B cell (primary cell): ENCODE measurements around the gene CDK12. TPM values are rescaled to one million over a fixed set of nuclear protein-coding genes. Genes with fewer than 3 reads are reported as not detected.

Experiments
- ATAC-seq: fragments of 200-7000 bp; cut with Tn5 transposase; one replicate; pipeline ENCODE4 v1.10.0; 2021; ENCODE audit warnings: low read depth, mild to moderate bottlenecking, moderate number of reproducible peaks, moderate library complexity
- CTCF ChIA-PET: fragments of 350-600 bp; sonication (Branson Sonifier 250); formaldehyde crosslinking; loops from one replicate; lab custom pipeline; 2021; ENCODE audit warnings: antibody characterized with exemption, inconsistent platforms; lab: Charles Lee
- POLR2A ChIA-PET: fragments of 350-600 bp; sonication (Branson Sonifier 250); formaldehyde crosslinking; loops from one replicate; lab custom pipeline; 2021; ENCODE audit warnings: antibody characterized with exemption; lab: Charles Lee
- DNase-seq: peaks from one replicate; pipeline ENCODE4 v3.0.0; 2013
- H2AFZ ChIP-seq: 2 replicates; pipeline ENCODE4 v1.6.1; 2012; ENCODE audit warnings: mild to moderate bottlenecking, low read depth, low read length; ENCODE audit not compliant: insufficient read depth, poor library complexity, severe bottlenecking
- H3K27ac ChIP-seq, 2 donors: 1 replicate in 1 of 2; 2 replicates in 1 of 2; pipeline ENCODE4 v1.5.1; 2012 to 2013; ENCODE audit warnings: low read length in 2 of 2, mild to moderate bottlenecking in 2 of 2, moderate library complexity in 1 of 2
- H3K27me3 ChIP-seq, 4 experiments: fragments of 200-600 bp in 1 of 4; sonication (generic) in 1 of 4; replicated peaks in 1 of 4; 1 replicate in 2 of 4; 2 replicates in 2 of 4; pipeline versions ENCODE4 v1.6.1 to v1.7.0; 2013 to 2016; ENCODE audit warnings: low read length in 3 of 4, mild to moderate bottlenecking in 2 of 4, mixed read lengths in 1 of 4, moderate library complexity in 1 of 4; ENCODE audit not compliant: insufficient read depth in 4 of 4, control insufficient read depth in 3 of 4; ENCODE audit errors: control extremely low read depth in 1 of 4
- H3K36me3 ChIP-seq, 2 experiments: replicated peaks in 1 of 2; 1 replicate in 1 of 2; 2 replicates in 1 of 2; pipeline versions ENCODE4 v1.6.1 to v1.7.1; 2013; ENCODE audit warnings: low read length in 1 of 2; ENCODE audit not compliant: insufficient read depth in 2 of 2, control insufficient read depth in 1 of 2; ENCODE audit errors: control extremely low read depth in 1 of 2, extremely low read depth in 1 of 2
- H3K4me1 ChIP-seq, 2 donors: fragments of 200-600 bp in 1 of 2; sonication (generic) in 1 of 2; 1 replicate in 1 of 2; 2 replicates in 1 of 2; pipeline versions ENCODE4 v1.5.1 to v1.6.1; 2013 to 2017; ENCODE audit warnings: low read length in 2 of 2; ENCODE audit not compliant: control insufficient read depth in 2 of 2, insufficient read depth in 2 of 2
- H3K4me2 ChIP-seq: replicated peaks from 2 replicates; pipeline ENCODE3; 2012; ENCODE audit warnings: mild to moderate bottlenecking, low read depth, low read length; ENCODE audit not compliant: poor library complexity, severe bottlenecking
- H3K4me3 ChIP-seq, 5 experiments: fragments of 200-600 bp in 1 of 5; sonication (generic) in 1 of 5; 1 replicate in 3 of 5; 2 replicates in 2 of 5; pipeline versions ENCODE4 v1.5.1 to v1.7.0; 2011 to 2016; ENCODE audit warnings: low read length in 4 of 5, mild to moderate bottlenecking in 4 of 5, low read depth in 2 of 5, control low read depth in 1 of 5, moderate library complexity in 1 of 5; ENCODE audit not compliant: insufficient read depth in 1 of 5; ENCODE audit errors: control extremely low read depth in 1 of 5, extremely low read depth in 1 of 5
- H3K79me2 ChIP-seq: fragments of 200-600 bp; sonication (generic); one replicate; pipeline ENCODE4 v1.6.0; 2016; ENCODE audit warnings: low read length; ENCODE audit not compliant: control insufficient read depth, insufficient read depth
- H3K9ac ChIP-seq: fragments of 200-600 bp; sonication (generic); 2 replicates; pipeline ENCODE4 v1.6.1; 2017; ENCODE audit warnings: mild to moderate bottlenecking, low read length, moderate library complexity
- H3K9me3 ChIP-seq, 3 donors: one replicate each; pipeline versions ENCODE4 v1.6.1 to v1.7.1; 2013; ENCODE audit warnings: low read length in 2 of 3; ENCODE audit not compliant: control insufficient read depth in 2 of 3, insufficient read depth in 1 of 3; ENCODE audit errors: control extremely low read depth in 1 of 3
- H4K20me1 ChIP-seq: 2 replicates; pipeline ENCODE4 v1.6.0; 2012; ENCODE audit warnings: mild to moderate bottlenecking, low read length; ENCODE audit not compliant: insufficient read depth, control insufficient read depth, poor library complexity, severe bottlenecking
- H3K27ac Mint-ChIP-seq: one replicate; pipeline ENCODE4 v1.8.0; 2021; ENCODE audit warnings: mixed read lengths
- H3K27me3 Mint-ChIP-seq: one replicate; pipeline ENCODE4 v1.8.0; 2021; ENCODE audit warnings: mixed read lengths
- H3K4me1 Mint-ChIP-seq: one replicate; pipeline ENCODE4 v1.8.0; 2021; ENCODE audit warnings: mixed read lengths
- H3K4me3 Mint-ChIP-seq: one replicate; pipeline ENCODE4 v1.8.0; 2021; ENCODE audit warnings: mixed read lengths
- H3K9me3 Mint-ChIP-seq: one replicate; pipeline ENCODE4 v1.8.0; 2022; ENCODE audit warnings: mixed read lengths; ENCODE audit not compliant: insufficient read depth
- EZH2 ChIP-seq: IDR thresholded peaks from 2 replicates; pipeline ENCODE4 v1.6.1; 2012; ENCODE audit warnings: borderline replicate concordance, low read depth, mild to moderate bottlenecking, moderate library complexity, low read length; ENCODE audit not compliant: insufficient read depth, poor library complexity, severe bottlenecking
- WGBS: methylation state at CpG from one replicate; pipeline ENCODE4 v1.1.5; 2013; ENCODE audit warnings: missing lambda C conversion rate; ENCODE audit not compliant: insufficient coverage; 5-methylcytosine and 5-hydroxymethylcytosine counted together
- intact Hi-C: fragments of 100-400 bp; cut with micrococcal nuclease; formaldehyde crosslinking; loops from one replicate; pipeline ENCODE4 v1.10.0; 2022
- polyA plus RNA-seq: library from polyadenylated mRNA; depleted of rRNA; stranded (reverse); fragments of >200 nt; gene quantifications from 2 replicates; pipeline ENCODE4 v1.2.3, GENCODE V29; 2012
- total RNA-seq, 2 donors: library from RNA; stranded (reverse); fragments of 120-200 nt in 1 of 2; gene quantifications; 1 replicate in 1 of 2; 2 replicates in 1 of 2; pipeline versions ENCODE4 v1.2.3 to v1.2.4, GENCODE V29; 2013 to 2022
- TF ChIP-seq, protein P1 (sequence below): fragments of 200-600 bp; IDR thresholded peaks from one replicate; pipeline ENCODE4 v1.8.0; 2022; ENCODE audit warnings: antibody characterized with exemption, mild to moderate bottlenecking

The CDK12 gene
- total and polyA plus RNA-seq, 2 donors (not counting 1 experiment from before 2014, with no cell fraction given), result 29.8 to 117 TPM

DNA sequence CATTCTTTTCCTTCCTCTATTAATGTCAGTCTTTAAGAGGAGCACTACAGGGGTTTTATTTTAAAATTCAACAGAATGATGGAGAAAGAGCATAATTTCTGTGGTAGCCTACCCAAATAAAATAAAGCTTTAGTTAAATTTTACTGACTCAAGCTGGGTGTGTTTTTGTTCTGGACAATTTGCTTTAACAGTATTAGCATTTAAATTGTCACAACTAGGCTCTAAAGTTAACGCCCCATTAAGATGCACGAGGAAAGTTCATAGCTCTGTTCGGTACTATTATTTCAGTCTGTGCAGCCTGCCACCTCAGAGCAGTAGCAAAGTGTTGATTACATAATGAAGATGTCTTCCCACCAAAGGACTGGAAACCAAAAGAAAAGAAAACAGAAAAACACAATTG lies 52.0 kb downstream of the CDK12 start:
- no peak overlapping the region for H3K27ac Mint-ChIP-seq
- TF ChIP-seq EZH2, result no peak
- TF ChIP-seq, protein P1, sequence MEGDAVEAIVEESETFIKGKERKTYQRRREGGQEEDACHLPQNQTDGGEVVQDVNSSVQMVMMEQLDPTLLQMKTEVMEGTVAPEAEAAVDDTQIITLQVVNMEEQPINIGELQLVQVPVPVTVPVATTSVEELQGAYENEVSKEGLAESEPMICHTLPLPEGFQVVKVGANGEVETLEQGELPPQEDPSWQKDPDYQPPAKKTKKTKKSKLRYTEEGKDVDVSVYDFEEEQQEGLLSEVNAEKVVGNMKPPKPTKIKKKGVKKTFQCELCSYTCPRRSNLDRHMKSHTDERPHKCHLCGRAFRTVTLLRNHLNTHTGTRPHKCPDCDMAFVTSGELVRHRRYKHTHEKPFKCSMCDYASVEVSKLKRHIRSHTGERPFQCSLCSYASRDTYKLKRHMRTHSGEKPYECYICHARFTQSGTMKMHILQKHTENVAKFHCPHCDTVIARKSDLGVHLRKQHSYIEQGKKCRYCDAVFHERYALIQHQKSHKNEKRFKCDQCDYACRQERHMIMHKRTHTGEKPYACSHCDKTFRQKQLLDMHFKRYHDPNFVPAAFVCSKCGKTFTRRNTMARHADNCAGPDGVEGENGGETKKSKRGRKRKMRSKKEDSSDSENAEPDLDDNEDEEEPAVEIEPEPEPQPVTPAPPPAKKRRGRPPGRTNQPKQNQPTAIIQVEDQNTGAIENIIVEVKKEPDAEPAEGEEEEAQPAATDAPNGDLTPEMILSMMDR, result no peak

DNA sequence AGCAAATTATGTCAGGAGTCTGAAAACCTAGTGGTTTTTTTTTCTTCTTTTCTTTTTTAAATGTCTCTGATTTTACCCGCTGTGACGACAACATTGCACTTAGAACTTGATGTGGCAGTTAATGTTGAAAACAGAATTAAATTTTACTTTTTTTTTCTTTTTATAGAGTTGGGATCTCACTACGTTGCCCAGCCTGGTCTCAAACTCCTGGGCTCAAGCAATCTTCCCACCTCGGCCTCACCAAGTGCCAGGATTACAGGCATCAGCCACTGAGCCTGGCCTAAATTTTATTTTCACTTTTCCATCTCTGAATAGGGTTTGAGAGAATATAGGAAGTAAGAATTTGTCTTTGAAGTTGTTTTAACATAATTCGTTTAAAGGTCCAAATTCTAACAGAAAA lies 52.6 kb downstream of the CDK12 start:
- ATAC-seq (no peak), DNase-seq (no peak)
- H4K20me1 ChIP-seq, result no peaks in the 10 kb centered on the region
- no peak overlapping the region for H3K4me3 ChIP-seq
- H3K36me3 ChIP-seq, result peaks cover 24 to 83% of the 10 kb centered on the region in 2 experiments
- intact Hi-C loops, result no loop called here
- no peaks in the 10 kb centered on the region for H3K27me3 Mint-ChIP-seq
- no peak overlapping the region for H3K4me3 Mint-ChIP-seq
- no peaks in the 10 kb centered on the region for H3K4me1 Mint-ChIP-seq
- WGBS, result no CpG with 5 or more reads among the region's 5 CpGs
- no peaks in the 10 kb centered on the region for H3K4me1 ChIP-seq
- POLR2A ChIA-PET, result no interaction called here
- H3K27ac ChIP-seq, result no peak overlapping the region
- H3K4me2 ChIP-seq, result no peak overlapping the region
- CTCF ChIA-PET, result no interaction called here
- no peaks in the 10 kb centered on the region for H3K27me3 ChIP-seq
- no peak for TF ChIP-seq EZH2
- TF ChIP-seq, protein P1, result no peak
- H3K79me2 ChIP-seq, result no peaks in the 10 kb centered on the region
- no peak overlapping the region for H3K9ac ChIP-seq
- no peak overlapping the region for H2AFZ ChIP-seq
- no peaks in the 10 kb centered on the region for H3K9me3 Mint-ChIP-seq
- no peaks in the 10 kb centered on the region for H3K9me3 ChIP-seq
- no peak overlapping the region for H3K27ac Mint-ChIP-seq

More for the DNA sequence above, 52.0 kb downstream of the CDK12 start:
- no peak overlapping the region for H3K9ac ChIP-seq
- H3K4me2 ChIP-seq, result no peak overlapping the region
- 100% methylated on average over 2 of the region's 3 CpGs for WGBS
- no peaks in the 10 kb centered on the region for H3K9me3 ChIP-seq
- POLR2A ChIA-PET, result no interaction called here
- no peak overlapping the region for H3K4me3 ChIP-seq
- H2AFZ ChIP-seq, result no peak overlapping the region
- CTCF ChIA-PET, result interaction anchor here (1.0 kb wide), 1 partner anchor 34 kb away, joined by 4 read pairs; no protein-coding TSS in a partner anchor
- no peaks in the 10 kb centered on the region for H3K79me2 ChIP-seq
- DNase-seq (no peak), ATAC-seq (no peak)
- H3K9me3 Mint-ChIP-seq, result no peaks in the 10 kb centered on the region
- H3K4me1 Mint-ChIP-seq, result no peaks in the 10 kb centered on the region
- peaks cover 24 to 80% of the 10 kb centered on the region in 2 experiments for H3K36me3 ChIP-seq
- H3K27ac ChIP-seq, result no peak overlapping the region
- H4K20me1 ChIP-seq, result no peaks in the 10 kb centered on the region
- H3K4me3 Mint-ChIP-seq, result no peak overlapping the region
- no peaks in the 10 kb centered on the region for H3K27me3 ChIP-seq
- H3K27me3 Mint-ChIP-seq, result no peaks in the 10 kb centered on the region
- H3K4me1 ChIP-seq, result no peaks in the 10 kb centered on the region
- intact Hi-C loops, result no loop called here
